HG02763 (cell line): ENCODE measurements around the gene GLIS1.

Experiments
- ATAC-seq: cut with Tn5 transposase; IDR thresholded peaks from one replicate; pipeline ENCODE4 v1.9.1; 2021; ENCODE audit warnings: mild to moderate bottlenecking, moderate library complexity; ENCODE audit not compliant: unreplicated experiment

Gene GLIS1

DNA sequence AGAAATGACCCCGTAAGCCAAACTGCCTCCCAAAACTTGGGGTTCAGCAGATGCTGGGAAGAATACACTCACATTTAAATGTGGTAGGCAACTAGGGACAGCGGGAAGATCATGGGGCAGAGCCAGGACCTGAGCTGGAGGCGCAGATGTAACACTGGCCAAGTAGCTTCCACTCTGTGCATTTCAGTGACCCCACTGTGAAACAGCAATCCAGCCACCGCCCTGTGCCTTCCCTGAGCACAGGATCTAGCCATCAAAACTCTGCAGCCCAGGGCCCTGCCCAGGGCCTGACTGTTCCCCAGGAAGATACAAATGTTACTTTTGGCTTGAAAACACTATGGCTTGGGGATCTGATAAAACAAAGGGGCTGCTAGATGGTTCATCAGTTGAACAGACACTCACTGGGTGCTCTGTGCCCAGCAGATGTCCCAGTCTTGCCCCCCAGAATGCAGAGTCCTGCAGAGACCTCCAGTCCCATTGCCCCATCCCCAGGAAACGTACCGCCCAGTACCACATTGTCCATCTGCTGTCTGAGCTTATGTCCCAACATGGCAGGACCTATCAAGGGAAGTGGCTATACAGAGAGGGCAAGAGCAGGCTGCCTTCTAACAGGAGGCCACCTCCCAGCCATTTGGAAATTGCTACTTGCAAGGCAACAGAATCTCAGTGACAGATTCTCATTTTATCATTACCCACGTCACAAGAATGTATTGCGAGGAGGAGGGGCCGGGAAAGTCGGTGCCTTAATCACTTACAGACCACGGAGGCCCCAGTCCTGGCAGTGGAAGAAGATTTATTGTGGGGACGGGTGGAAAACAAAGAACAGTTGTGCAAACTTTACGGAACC lies 155.7 kb downstream of the GLIS1 start:
- ATAC-seq, result no peak

DNA sequence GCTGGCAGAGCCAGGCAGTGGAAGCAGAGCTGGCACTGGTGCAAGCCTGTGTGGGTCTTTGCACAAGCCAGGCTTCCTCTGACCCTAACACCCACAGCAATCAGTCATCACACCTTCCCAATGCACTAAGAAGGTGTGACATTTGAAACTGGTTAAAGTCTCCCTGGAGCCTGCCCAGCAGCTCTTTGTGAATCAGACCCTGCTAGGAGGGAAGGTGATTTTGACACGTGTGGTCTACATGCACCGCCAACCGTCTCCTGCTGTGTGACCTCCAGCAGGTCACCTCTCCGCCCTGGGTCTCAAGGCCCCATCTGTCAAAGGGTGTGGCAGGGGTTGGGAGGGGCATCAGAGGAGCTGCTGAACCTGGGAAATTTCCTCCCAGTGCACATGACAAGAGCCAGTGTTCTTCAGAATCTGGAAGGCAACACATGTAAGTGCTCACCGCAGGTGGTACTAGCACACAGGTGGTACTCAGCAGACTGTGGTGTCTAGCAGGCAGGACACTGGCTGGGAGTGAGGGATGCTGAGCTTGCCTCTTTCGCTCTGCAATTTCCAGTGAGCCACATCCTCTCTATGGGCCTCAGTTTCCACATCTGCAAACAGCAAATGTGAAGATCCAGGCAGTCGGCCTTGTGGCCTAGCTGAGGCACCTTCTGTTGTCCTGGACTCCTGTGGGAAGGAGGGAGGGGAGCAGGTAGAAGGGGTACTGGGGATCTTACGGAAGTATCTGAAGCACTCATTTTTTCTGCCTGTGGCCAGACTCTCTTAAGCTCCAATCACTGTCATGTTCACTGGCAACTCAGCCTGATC lies 156.5 kb downstream of the GLIS1 start:
- ATAC-seq, result no peak

DNA sequence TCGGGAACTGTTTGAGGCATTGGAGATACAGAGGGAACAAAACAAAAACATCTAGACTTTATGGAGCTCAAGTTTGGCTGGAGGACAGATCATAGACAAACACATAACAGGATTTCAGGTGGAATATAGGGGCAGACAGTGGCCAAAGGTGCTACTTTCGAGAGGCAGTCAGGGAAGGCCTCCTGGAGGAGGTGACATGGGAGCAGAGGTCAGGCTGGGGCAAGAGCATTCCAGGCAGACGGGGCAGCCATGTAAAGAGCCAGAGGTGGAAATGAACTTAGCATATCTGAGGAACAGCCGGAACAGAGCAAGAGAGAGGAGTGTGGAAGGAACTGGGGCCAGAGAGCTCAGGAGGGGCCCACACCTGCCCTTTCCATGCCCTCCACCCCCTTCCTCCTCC lies 157.5 kb downstream of the GLIS1 start:
- ATAC-seq, result no peak

DNA sequence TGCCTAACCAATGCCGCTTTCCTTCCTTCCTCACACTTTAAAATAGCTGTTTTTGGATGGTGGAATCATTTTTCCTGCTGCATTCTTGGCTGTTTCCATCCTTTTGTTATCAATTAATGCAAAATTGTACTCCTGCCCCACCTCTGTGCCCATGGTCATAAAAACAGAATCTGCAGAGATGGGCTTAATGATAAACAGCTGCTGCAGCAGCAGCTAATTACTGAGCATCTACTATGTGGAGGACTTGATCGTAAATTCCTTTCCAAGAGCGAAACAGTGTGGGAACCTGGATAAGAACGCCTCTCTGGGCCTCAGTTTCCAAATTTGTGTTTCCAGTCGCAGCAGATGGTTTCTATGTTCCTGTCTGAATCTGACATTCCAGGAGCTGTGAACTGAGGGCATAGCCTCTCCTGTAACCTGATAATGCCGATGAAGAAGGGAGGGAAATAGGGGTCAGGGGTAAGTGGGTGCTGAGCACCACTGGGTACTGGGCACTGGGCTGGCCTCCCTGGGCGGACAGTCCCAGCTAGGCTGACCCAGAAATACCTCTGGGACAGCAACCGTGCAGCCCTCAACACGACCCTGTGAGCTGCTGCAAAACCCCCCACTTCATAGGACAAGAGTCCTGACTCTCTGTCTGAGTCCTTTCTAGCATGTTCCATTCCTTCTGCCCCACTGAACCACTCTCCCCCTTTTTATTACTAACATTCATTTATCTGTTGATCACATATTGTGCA lies 158.1 kb downstream of the GLIS1 start:
- ATAC-seq, result no peak

DNA sequence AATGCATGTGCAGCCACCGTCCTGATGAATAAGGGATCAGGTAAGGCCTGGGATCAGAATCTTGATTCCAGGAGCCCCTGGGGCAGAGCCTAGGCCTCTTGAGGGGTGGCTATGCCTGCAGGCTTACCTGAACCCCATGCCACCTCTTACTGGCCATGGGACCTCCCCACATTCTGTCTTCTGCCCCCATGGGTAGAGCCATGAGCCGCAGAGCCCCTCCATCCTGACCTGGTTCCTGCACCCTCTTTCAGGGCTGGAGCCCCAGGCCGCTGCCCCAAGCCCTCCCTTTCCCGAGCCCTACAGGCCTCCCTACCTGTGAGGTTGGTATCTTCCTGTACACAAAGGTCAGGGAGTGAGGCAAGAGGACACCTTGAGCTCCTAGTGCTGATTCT lies 159.0 kb downstream of the GLIS1 start:
- no peak for ATAC-seq

DNA sequence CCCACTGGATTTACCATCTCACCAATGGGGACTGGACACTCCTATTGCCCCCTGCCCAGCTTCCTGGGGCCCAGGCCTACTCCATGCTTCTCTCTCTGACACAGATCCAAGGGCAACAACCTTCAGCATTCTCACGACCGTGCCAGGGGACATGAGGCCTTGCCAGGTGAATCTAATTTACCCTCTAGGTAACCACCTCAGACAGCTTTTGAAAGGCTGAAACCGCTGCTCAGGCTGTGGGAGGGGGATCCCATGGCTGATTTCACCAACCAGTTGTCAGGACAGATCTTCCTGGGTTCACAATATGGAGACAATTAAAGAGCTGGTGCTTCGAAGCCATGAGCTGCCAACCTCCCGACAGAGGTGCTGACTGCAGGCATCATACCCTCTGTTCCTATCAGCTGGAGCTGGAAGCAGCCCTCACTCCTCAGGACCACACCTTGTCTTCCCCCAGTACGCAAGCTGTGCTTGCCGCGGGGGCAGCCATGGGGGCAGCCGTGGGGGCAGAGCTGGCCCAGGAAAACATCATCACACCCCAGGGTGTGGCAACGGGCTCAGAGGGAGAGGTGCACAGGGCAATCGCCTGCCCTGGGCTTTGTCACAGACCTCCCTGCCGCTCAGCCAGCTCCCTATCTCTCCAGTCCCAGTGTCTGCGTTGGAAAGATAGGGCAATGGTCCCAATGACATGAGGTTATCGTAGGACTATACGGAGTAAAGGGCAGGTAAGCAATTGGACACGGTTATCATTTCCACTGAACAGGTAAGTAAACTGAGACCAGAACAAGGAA lies 159.5 kb downstream of the GLIS1 start:
- ATAC-seq, result no peak

DNA sequence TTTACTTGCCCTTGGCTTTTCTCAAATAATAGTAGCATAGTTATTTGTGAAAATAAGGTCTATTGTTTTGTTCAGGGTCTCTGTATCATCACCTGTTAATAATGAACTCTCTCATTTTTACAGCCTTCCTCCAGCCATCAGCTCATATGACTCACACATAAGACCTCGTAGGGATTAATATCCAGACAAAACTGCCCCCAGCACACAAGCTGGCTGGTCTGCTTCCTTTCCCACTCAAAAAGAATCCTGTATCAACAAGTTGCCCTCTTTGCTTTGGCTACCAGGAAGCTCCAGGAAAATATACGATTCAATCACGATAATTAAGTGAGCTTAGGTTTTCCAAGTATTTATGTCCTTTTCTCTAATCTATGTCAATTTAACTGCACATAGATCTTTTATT lies 160.6 kb downstream of the GLIS1 start:
- ATAC-seq, result no peak

DNA sequence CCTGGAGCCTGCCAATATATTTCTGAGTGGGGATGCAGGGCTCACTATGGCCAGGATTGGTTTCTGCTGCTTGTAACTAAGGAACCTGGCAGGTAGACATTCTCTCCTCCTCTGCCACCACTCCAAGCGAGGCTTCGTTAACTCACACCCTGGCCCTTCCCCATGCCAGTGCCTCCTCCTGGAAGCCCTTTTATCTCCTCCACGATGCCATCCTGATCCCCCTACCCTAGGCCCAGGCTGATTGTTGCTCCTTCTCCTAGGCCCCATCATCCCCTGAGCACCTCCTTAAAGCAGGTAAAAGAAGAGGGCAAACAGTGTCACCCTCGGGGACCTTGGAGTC lies 161.2 kb downstream of the GLIS1 start:
- ATAC-seq, result no peak

DNA sequence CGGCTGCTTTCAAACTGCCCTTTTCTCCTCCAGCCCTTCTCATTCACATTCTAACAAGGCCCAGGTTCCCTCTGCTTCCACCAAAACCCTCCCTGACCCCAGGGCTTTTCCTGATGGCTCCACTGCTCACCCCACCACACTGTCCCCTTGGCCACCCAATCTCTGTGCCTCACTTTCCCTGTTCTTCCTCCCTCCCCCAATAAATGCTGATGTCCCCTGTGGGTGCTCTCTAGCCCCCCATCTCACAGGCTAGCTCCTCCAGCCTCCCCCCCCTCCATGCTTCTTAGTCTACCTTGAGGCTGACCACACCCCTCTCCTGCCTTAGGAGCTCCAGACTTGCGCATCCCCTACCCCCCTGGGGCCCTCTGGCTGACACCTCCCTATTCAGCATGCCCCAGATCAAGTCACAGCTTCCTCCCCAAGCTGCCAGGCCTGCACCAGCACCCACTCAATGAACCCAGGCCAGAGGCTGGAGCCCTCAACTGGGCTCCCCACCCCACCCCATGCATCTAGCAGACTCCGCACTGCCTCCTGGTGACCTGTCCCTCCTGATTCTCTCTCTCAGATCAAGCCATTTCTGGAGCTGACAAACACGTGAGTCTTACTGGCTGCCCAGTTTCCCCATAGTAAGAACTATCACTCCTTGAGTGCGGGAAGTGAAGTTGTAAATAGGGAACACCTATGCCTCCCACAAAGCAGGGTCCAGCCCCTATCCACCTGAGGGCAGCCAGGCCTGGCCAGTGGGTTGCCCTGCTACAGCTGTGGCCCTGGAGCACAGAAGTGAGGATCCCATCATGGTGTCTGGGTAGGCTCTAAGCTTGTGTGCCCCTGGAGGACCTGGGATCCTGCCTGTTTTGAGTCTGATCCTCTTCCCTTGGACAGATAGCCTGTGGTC lies 161.9 kb downstream of the GLIS1 start:
- ATAC-seq, result no peak

DNA sequence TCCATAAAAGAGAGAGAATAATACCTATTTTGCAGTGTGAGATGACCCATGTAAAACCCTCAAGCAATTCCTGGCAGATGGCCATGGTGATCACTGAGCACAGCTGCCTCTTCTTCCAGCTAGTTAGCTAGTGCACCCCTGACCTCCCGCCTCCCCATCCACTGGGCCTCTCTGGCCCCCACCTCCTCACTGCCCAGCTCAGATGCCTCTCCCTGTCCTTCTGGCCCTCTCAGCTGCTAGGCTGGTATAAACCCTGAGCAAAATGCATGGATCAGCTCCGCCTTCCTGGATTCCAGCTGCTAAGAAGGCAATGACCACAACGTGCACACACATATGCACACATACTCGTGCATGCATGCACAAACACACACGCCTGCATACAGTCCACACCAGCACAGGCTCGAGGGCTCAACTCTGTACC lies 162.6 kb downstream of the GLIS1 start:
- no peak for ATAC-seq

DNA sequence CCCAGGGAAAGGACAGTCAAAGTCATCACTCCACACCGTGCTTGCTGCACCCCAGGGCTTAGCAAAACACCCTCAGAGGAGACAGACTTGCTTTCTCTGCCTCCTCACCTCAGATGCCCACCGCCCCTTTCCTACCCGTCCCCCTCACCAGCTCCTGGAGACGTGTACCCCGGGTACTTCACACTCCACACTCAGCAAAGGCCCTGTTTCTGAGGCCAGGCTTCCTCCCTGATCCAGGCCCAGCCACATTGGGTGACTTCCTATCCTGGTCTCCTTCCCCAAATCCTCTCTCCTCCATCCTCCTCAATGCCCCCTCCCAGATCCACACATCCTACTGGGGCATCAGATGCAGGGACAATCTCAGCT lies 163.0 kb downstream of the GLIS1 start:
- ATAC-seq, result no peak

DNA sequence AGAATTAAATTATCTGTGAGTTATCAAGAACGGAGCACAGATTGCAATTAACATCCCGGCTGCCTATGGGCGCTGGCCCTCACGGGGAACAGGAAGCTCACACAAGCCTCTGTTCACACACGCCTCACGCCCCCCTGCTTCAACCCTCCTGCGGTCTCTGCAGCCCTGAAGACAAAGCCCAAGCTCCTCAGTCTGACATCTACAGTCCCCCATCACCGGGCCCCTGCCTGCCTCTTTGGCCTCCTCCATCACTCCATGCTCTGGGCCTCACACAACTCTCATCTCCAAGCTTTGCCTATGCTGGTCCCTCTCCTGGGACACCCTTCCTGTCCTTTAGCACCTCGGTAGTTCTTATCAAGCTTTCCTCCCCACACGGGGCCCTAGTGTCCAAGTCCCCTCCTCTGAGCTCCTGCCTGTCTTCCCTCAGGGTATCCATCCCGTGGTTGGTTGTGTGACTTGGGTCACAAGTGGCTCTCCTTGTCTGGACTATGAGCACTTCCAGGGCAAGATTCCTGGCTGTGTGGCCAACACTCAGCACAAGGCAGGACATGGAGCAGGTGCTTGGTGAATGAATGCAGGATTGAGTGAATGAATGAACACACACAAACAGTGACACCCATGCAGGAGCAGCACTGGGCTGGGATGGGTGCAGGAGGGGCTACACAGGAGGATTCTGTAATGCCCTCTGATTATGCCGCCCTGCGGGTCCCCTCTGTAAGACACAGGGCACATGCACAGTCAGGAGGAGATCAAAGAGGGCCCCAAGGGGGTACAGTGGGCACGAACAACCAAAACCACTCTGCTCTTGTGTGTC lies 163.6 kb downstream of the GLIS1 start:
- no peak for ATAC-seq

DNA sequence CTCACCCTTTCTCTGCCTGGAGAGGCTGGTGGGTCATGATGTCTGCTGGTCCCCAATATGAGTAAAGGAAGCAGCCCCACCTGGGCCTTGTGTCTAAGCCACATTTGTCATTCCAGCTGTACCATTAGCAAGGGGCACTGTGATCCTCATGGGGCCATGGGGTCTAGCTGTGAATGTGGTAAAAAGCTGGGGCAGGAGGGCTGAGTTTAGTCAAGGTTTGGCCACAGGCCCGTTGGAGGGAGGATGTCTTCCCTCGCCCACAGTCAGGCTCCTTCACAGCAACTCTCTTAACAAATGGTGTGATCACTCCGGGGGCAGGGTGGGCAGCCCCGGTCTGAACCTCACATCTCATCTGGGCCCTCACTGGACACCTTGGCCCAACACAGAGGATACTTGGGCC lies 164.3 kb downstream of the GLIS1 start:
- ATAC-seq, result no peak

DNA sequence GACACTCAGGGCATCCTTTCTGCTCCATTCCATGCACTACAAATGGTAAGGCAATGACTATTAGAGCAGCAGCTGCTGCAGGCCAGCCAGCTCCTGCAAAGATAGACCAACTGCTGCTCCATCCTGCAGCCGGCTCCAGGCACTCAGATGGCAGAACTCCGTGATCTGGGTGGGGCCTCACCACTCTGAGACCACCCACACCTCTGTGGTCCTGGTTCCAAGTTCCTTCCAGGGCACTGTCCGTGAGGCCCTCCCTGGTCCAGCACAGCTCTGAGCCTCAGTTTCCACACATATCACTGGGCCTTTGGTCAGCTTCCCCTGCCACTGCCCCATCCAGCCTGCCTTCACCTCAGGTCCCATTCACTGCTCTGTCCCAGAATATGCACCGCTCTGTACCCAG lies 165.0 kb downstream of the GLIS1 start:
- no peak for ATAC-seq

DNA sequence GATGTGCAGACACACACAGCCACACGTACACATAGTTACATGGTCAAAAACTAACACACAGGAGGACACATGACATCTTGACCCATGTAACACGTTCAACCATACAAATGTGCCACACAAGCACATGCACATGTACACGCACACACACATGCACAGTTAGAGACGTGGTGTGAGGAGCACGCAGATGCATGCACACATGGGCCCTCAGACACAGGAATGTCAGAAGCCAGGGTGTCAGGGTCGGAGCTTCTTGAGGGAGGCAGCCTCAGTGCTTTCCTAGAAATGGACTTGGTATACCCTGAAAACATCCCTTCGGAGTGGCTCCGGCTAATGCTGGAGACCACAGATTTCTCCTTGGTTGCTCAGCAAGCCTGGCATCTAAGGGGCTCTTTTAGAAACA lies 165.4 kb downstream of the GLIS1 start:
- ATAC-seq, result no peak

DNA sequence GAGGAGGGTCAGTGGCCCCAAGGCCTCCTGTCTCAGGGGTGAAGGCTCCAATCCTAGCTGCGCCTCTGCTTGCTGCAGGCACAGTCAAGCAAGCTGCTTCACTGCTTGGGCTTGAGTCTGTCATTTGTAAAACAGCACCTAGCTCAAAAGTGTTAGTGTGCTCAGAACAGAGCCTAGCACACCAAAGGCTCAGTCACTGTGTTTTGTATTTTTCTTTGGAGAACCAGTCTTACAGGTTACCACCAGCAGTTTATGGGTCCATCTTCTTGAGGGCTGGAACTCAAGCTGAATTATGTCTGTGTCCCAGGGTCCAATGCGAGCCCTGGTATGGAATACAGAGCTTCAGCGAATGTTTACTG lies 166.2 kb downstream of the GLIS1 start:
- no peak for ATAC-seq

DNA sequence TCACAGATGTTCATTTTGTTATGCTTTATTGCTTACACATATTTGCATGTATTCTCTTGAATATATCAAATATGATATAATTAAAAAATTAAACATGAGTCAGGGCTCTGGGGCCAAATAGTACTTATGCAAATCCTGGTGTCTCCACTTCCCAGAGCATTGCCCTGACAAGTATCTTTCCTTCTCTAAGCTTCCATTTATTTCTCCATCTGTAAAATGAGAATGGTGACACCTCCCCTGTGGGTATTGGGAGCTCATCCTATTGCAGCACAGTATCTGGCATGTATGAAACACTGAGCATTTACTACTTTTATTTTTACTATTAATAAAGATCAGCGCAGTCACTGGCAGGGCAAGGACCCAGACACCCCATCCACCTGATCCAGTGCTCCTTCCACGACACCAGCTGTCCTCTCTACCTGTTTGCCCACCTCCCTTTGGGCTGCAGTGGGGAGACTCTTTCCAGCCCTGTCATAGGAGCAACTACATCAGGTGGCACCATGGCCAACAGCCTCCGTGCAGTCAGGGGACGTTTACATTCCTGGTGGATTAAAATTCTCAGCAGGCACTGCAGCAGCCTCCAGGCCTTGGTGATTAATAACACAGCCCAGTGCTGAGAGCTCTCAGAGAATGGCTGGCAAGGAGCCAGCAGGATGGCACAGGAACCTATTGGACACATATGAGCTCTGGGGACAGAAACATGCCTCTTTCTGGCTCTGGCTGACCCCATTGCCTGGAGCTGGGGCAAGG lies 166.7 kb downstream of the GLIS1 start:
- ATAC-seq, result no peak

DNA sequence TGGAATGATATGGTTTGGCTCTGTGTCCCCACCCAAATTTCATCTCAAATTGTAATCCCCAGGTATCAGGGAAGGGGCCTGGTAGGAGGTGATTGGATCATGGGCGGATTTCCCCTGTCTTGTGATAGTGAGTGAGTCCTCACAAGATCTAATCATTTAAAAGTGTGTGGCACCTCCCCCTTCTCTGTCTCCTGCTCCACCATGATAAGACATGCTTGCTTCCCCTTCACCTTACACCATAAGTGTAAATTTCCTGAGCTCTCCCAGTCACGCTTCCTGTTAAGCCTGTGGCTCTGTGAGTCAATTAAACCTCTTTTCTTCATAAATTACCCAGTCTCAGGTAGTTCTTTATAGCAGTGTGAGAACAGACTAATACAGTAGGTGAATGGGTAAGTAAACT lies 170.4 kb downstream of the GLIS1 start:
- ATAC-seq, result no peak

DNA sequence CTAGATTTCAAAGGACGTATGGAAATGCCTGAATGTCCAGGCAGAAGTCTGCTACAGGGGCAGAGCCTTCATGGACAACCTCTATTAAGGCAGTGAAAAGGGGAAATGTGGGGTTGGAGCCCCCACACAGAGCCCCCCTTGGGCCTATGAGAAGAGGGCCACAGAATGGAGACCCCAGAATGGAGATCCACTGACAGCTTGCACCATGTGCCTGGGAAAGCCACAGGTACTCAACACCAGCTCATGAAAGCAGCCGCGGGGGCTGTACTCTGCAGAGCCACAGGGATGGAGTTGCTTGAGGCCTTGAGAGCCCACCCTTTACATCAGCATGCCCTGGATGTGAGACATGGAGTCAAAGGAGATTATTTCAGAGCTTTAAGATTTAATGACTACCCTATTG lies 171.1 kb downstream of the GLIS1 start:
- ATAC-seq, result no peak
